OCI-LY7 (cell line): ENCODE results near the gene ULBP1. TPM values are rescaled to one million over a fixed set of nuclear protein-coding genes. Genes with fewer than 3 reads are reported as not detected.

Experiments used
- BruUV-seq: library from RNA; stranded (reverse); fragments of 400-500 nt; replicated peaks from 2 replicates; lab custom pipeline; 2021; lab: Mats Ljungman, UMichigan
- CTCF ChIA-PET: fragments of 300-600 bp; sonication (Branson Sonifier 250); formaldehyde crosslinking; loops from one replicate; lab custom pipeline; 2022; ENCODE audit warnings: antibody characterized with exemption; ENCODE audit not compliant: unreplicated experiment; lab: Charles Lee
- POLR2A ChIA-PET: fragments of 300-600 bp; sonication (Branson Sonifier 250); formaldehyde crosslinking; loops from one replicate; lab custom pipeline; 2022; ENCODE audit warnings: antibody characterized with exemption; lab: Charles Lee
- DNase-seq: peaks from one replicate; pipeline ENCODE4 v3.0.0-alpha.2; 2015; ENCODE audit warnings: low spot score
- H2AFZ ChIP-seq: fragments of 200-600 bp; sonication (generic), shearing (Covaris generic); 2 replicates; pipeline ENCODE4 v1.6.1; 2014; ENCODE audit warnings: mild to moderate bottlenecking, antibody characterized with exemption, low read length, moderate library complexity
- H3K27ac ChIP-seq: fragments of 200-600 bp; sonication (generic); 2 replicates; pipeline ENCODE4 v1.5.1; 2014; ENCODE audit warnings: mixed run types, low read depth, mild to moderate bottlenecking, moderate library complexity, low read length, inconsistent platforms; ENCODE audit not compliant: poor library complexity, severe bottlenecking
- H3K36me3 ChIP-seq: fragments of 200-600 bp; sonication (generic); 2 replicates; pipeline ENCODE4 v1.6.1; 2014; ENCODE audit warnings: mild to moderate bottlenecking, antibody characterized with exemption, low read length, moderate library complexity, mixed read lengths; ENCODE audit not compliant: insufficient read depth
- H3K4me1 ChIP-seq: fragments of 200-600 bp; sonication (generic); 2 replicates; pipeline ENCODE4 v1.5.1; 2014; ENCODE audit warnings: mild to moderate bottlenecking, low read length; ENCODE audit not compliant: insufficient read depth, poor library complexity, severe bottlenecking
- H3K4me2 ChIP-seq: fragments of 200-600 bp; sonication (generic); 2 replicates; pipeline ENCODE4 v1.6.1; 2014; ENCODE audit warnings: mild to moderate bottlenecking, low read length
- H3K4me3 ChIP-seq: fragments of 200-600 bp; sonication (generic); 2 replicates; pipeline ENCODE4 v1.5.1; 2014; ENCODE audit warnings: mild to moderate bottlenecking, low read depth, low read length; ENCODE audit not compliant: poor library complexity, severe bottlenecking
- H3K79me2 ChIP-seq: fragments of 200-600 bp; sonication (generic); 2 replicates; pipeline ENCODE4 v1.6.1; 2016; ENCODE audit warnings: low read depth, mild to moderate bottlenecking, low read length, moderate library complexity, mixed read lengths; ENCODE audit not compliant: insufficient read depth
- H3K9me2 ChIP-seq: fragments of 200-600 bp; sonication (generic); 2 replicates; pipeline ENCODE4 v1.6.1; 2016; ENCODE audit warnings: mild to moderate bottlenecking, low read length, mixed read lengths; ENCODE audit not compliant: insufficient read depth
- H3K9me3 ChIP-seq: fragments of 200-600 bp; sonication (generic); 2 replicates; pipeline ENCODE4 v1.6.1; 2014; ENCODE audit warnings: mild to moderate bottlenecking, mixed run types, low read length, mixed read lengths
- H4K20me1 ChIP-seq: fragments of 200-600 bp; sonication (generic); 2 replicates; pipeline ENCODE4 v1.6.1; 2014; ENCODE audit warnings: mild to moderate bottlenecking, antibody characterized with exemption, low read length, moderate library complexity, mixed read lengths; ENCODE audit not compliant: insufficient read depth
- CTCF ChIP-seq: fragments of 200-600 bp; sonication (generic); conservative IDR thresholded peaks from 2 replicates; pipeline ENCODE4 v1.5.1; 2014; ENCODE audit warnings: mild to moderate bottlenecking, antibody characterized with exemption, low read length, moderate library complexity, mixed read lengths
- EZH2phosphoT487 ChIP-seq: fragments of 200-600 bp; sonication (generic); IDR thresholded peaks from 2 replicates; pipeline ENCODE4 v1.6.1; 2018; ENCODE audit warnings: low read depth, borderline replicate concordance, mild to moderate bottlenecking, mixed run types, antibody characterized with exemption, low read length, moderate library complexity, mixed read lengths
- intact Hi-C: fragments of 100-400 bp; cut with micrococcal nuclease; formaldehyde crosslinking; loops from one replicate; pipeline ENCODE4 v1.10.0; 2022; ENCODE audit not compliant: unreplicated experiment
- total RNA-seq, 2 experiments: library from RNA; depleted of rRNA in 1 of 2; stranded (reverse); fragments of >200 nt in 1 of 2; shearing (Covaris generic) in 1 of 2; gene quantifications; 2 replicates each; pipeline ENCODE4 v1.2.3, GENCODE V29; 2014 to 2022

ULBP1 gene
- total RNA-seq, 2 experiments from 2014 or later = 0.79 to 2.3 TPM

GRCh38 chr6:149929422-149929821, 34.3 kb upstream of the ULBP1 start:
- Histone ChIP-seq H2AFZ (no peak overlapping the region), H3K9me3 (no peaks in the 10 kb centered on the region), H3K4me3 (no peak overlapping the region), H3K4me1 (peaks cover 7% of the 10 kb centered on the region), H4K20me1 (no peaks in the 10 kb centered on the region), H3K4me2 (no peak overlapping the region), H3K27ac (no peak overlapping the region), H3K9me2 (no peaks in the 10 kb centered on the region), H3K79me2 (no peaks in the 10 kb centered on the region), H3K36me3 (no peaks in the 10 kb centered on the region)
- DNase-seq = peak; percentile 45
- ChIA-PET POLR2A (no interaction called here), CTCF (no interaction called here)
- intact Hi-C loops = loop anchor here (10.0 kb wide), 1 partner anchor 365 kb away; the partner anchor contains the start of gene GINM1
- no TSS peak for BruUV-seq
- TF ChIP-seq EZH2phosphoT487 = no peak
- TF ChIP-seq CTCF = peak; percentile 80

GRCh38 chr6:149931501-149931900, 32.2 kb upstream of the ULBP1 start:
- Histone ChIP-seq H3K4me1 (no peaks in the 10 kb centered on the region), H2AFZ (no peak overlapping the region), H3K79me2 (no peaks in the 10 kb centered on the region), H3K9me3 (no peaks in the 10 kb centered on the region), H3K9me2 (no peaks in the 10 kb centered on the region), H3K27ac (no peak overlapping the region), H4K20me1 (no peaks in the 10 kb centered on the region), H3K4me2 (no peak overlapping the region), H3K36me3 (no peaks in the 10 kb centered on the region), H3K4me3 (no peak overlapping the region)
- intact Hi-C loops = loop anchor here (10.0 kb wide), 1 partner anchor 463 kb away; no protein-coding TSS in a partner anchor
- no TSS peak for BruUV-seq
- no peak for TF ChIP-seq CTCF
- TF ChIP-seq EZH2phosphoT487 = no peak
- ChIA-PET CTCF (interaction anchor here (0.6 kb wide), 1 partner anchor 464 kb away, joined by 3 read pairs; no protein-coding TSS in a partner anchor), POLR2A (no interaction called here)
- DNase-seq = no peak

- Histone ChIP-seq H3K9me3 (no peaks in the 10 kb centered on the region), H2AFZ (no peak overlapping the region), H3K36me3 (no peaks in the 10 kb centered on the region), H3K9me2 (no peaks in the 10 kb centered on the region), H3K4me1 (no peaks in the 10 kb centered on the region), H3K27ac (no peak overlapping the region), H3K4me3 (no peak overlapping the region), H3K4me2 (no peak overlapping the region), H4K20me1 (no peaks in the 10 kb centered on the region), H3K79me2 (no peaks in the 10 kb centered on the region)
- intact Hi-C loops = loop anchor here (10.0 kb wide), 1 partner anchor 462 kb away; no protein-coding TSS in a partner anchor
- ChIA-PET POLR2A (interaction anchor here (0.5 kb wide), 1 partner anchor 859 kb away, joined by 3 read pairs; no protein-coding TSS in a partner anchor), CTCF (no interaction called here)
- no TSS peak for BruUV-seq
- no peak for DNase-seq
- TF ChIP-seq EZH2phosphoT487 (no peak), CTCF (no peak)
Measured at GRCh38 chr6:149933036-149933435, 30.7 kb upstream of the ULBP1 start.
